ENCODE measurements around the gene SLAMF9. TPM values are rescaled to one million over a fixed set of nuclear protein-coding genes. Genes with fewer than 3 reads are reported as not detected.

The SLAMF9 gene
- total and polyA plus RNA-seq, 3 experiments from 2014 or later = not detected

GRCh38 chr1:159943278-159943640 lies 10.8 kb downstream of the SLAMF9 start:
- ChIA-PET POLR2A (no interaction called here), CTCF (no interaction called here)
- peaks cover 6% of the 10 kb centered on the region for H3K4me1 ChIP-seq (ENCODE audit: insufficient read depth, low read length)
- H3K4me3 Mint-ChIP-seq = no peak overlapping the region
- H3K4me1 Mint-ChIP-seq = peaks cover 8 to 10% (median 10%) of the 10 kb centered on the region in 3 donors
- peaks cover 30 to 40% of the 10 kb centered on the region in 2 donors for H3K27me3 Mint-ChIP-seq
- H3K27ac ChIP-seq (ENCODE audit: low read depth, low read length) = no peak overlapping the region
- no peaks in the 10 kb centered on the region for H3K9me3 ChIP-seq (ENCODE audit: low read length)
- no peaks in the 10 kb centered on the region for H3K36me3 ChIP-seq (ENCODE audit: insufficient read depth, low read length)
- peaks cover 0 to 5% (median 0%) of the 10 kb centered on the region in 3 donors for H3K36me3 Mint-ChIP-seq
- no peak overlapping the region for H3K27ac Mint-ChIP-seq
- H3K27me3 ChIP-seq (ENCODE audit: insufficient read depth, low read length, poor library complexity, severe bottlenecking) = peaks cover 25% of the 10 kb centered on the region
- H3K9me3 Mint-ChIP-seq = no peaks in the 10 kb centered on the region
- H3K4me3 ChIP-seq (ENCODE audit: low read length) = no peak overlapping the region
- DNase-seq = no peak

- no peak overlapping the region for H3K27ac Mint-ChIP-seq
- Histone ChIP-seq H3K9me3 (ENCODE audit: low read length) (no peaks in the 10 kb centered on the region), H3K36me3 (ENCODE audit: insufficient read depth, low read length) (no peaks in the 10 kb centered on the region), H3K4me3 (ENCODE audit: low read length) (no peak overlapping the region), H3K27ac (ENCODE audit: low read depth, low read length) (no peak overlapping the region), H3K27me3 (ENCODE audit: insufficient read depth, low read length, poor library complexity, severe bottlenecking) (peaks cover 25% of the 10 kb centered on the region), H3K4me1 (ENCODE audit: insufficient read depth, low read length) (peaks cover 6% of the 10 kb centered on the region)
- DNase-seq = no peak
- H3K27me3 Mint-ChIP-seq = peaks cover 33 to 40% of the 10 kb centered on the region in 2 donors
- H3K9me3 Mint-ChIP-seq = no peaks in the 10 kb centered on the region
- CTCF ChIA-PET = no interaction called here
- POLR2A ChIA-PET = no interaction called here
- no peak overlapping the region for H3K4me3 Mint-ChIP-seq
- peaks cover 8 to 10% (median 10%) of the 10 kb centered on the region in 3 donors for H3K4me1 Mint-ChIP-seq
- peaks cover 0 to 5% (median 0%) of the 10 kb centered on the region in 3 donors for H3K36me3 Mint-ChIP-seq
These were observed 11.3 kb downstream of the SLAMF9 start for GRCh38 chr1:159942632-159943277.

GRCh38 chr1:159941591-159942560 lies 12.2 kb downstream of the SLAMF9 start:
- Mint-ChIP-seq H3K27me3 (peaks cover 33 to 40% of the 10 kb centered on the region in 2 donors), H3K4me1 (peaks cover 8 to 10% (median 10%) of the 10 kb centered on the region in 3 donors)
- H3K9me3 ChIP-seq (ENCODE audit: low read length) = no peaks in the 10 kb centered on the region

GRCh38 chr1:159941141-159941540 lies 12.9 kb downstream of the SLAMF9 start:
- peaks cover 25% of the 10 kb centered on the region for H3K27me3 ChIP-seq (ENCODE audit: insufficient read depth, low read length, poor library complexity, severe bottlenecking)

More at GRCh38 chr1:159941591-159942560, 12.2 kb downstream of the SLAMF9 start:
- Histone ChIP-seq H3K27ac (ENCODE audit: low read depth, low read length) (no peak overlapping the region), H3K4me1 (ENCODE audit: insufficient read depth, low read length) (peaks cover 6% of the 10 kb centered on the region), H3K36me3 (ENCODE audit: insufficient read depth, low read length) (no peaks in the 10 kb centered on the region), H3K4me3 (ENCODE audit: low read length) (no peak overlapping the region), H3K27me3 (ENCODE audit: insufficient read depth, low read length, poor library complexity, severe bottlenecking) (peaks cover 25% of the 10 kb centered on the region)
- DNase-seq = no peak
- H3K4me3 Mint-ChIP-seq = no peak overlapping the region
- no peaks in the 10 kb centered on the region for H3K9me3 Mint-ChIP-seq
- H3K36me3 Mint-ChIP-seq = peaks cover 0 to 5% (median 0%) of the 10 kb centered on the region in 3 donors
- ChIA-PET POLR2A (no interaction called here), CTCF (interaction anchor here (2.8 kb wide), 1 partner anchor 65 kb away, joined by 21 read pairs; no protein-coding TSS in a partner anchor)
- no peak overlapping the region for H3K27ac Mint-ChIP-seq

GRCh38 chr1:159940006-159940620 lies 13.9 kb downstream of the SLAMF9 start:
- no peak overlapping the region for H3K4me3 ChIP-seq (ENCODE audit: low read length)
- H3K27ac ChIP-seq (ENCODE audit: low read depth, low read length) = no peak overlapping the region
- H3K4me3 Mint-ChIP-seq = no peak overlapping the region
- H3K27ac Mint-ChIP-seq = no peak overlapping the region
- H3K4me1 ChIP-seq (ENCODE audit: insufficient read depth, low read length) = peaks cover 12% of the 10 kb centered on the region
- H3K36me3 Mint-ChIP-seq = peaks cover 0 to 5% (median 0%) of the 10 kb centered on the region in 3 donors
- H3K36me3 ChIP-seq (ENCODE audit: insufficient read depth, low read length) = no peaks in the 10 kb centered on the region
- peaks cover 33 to 36% of the 10 kb centered on the region in 2 donors for H3K27me3 Mint-ChIP-seq
- ChIA-PET POLR2A (interaction anchor here (0.6 kb wide), 1 partner anchor 41 kb away, joined by 3 read pairs; no protein-coding TSS in a partner anchor), CTCF (interaction anchor here (1.2 to 8.0 kb wide), 4 partner anchors 10 to 140 kb away, joined by 3 to 55 read pairs (median 12); partner anchors contain the start of gene TAGLN2)
- peaks cover 23% of the 10 kb centered on the region for H3K27me3 ChIP-seq (ENCODE audit: insufficient read depth, low read length, poor library complexity, severe bottlenecking)
- H3K9me3 ChIP-seq (ENCODE audit: low read length) = no peaks in the 10 kb centered on the region
- no peak for DNase-seq
- H3K4me1 Mint-ChIP-seq = peaks cover 10 to 11% (median 11%) of the 10 kb centered on the region in 3 donors
- no peaks in the 10 kb centered on the region for H3K9me3 Mint-ChIP-seq

More at GRCh38 chr1:159941141-159941540, 12.9 kb downstream of the SLAMF9 start:
- H3K9me3 ChIP-seq (ENCODE audit: low read length) = no peaks in the 10 kb centered on the region
- Mint-ChIP-seq H3K27ac (peak overlapping the region in 1 of 8 donors; percentile 73), H3K4me3 (no peak overlapping the region), H3K27me3 (peaks cover 38 to 39% of the 10 kb centered on the region in 2 donors), H3K36me3 (peaks cover 0 to 5% (median 0%) of the 10 kb centered on the region in 3 donors), H3K9me3 (no peaks in the 10 kb centered on the region), H3K4me1 (peaks cover 12 to 15% (median 15%) of the 10 kb centered on the region in 3 donors)
- H3K4me1 ChIP-seq (ENCODE audit: insufficient read depth, low read length) = peaks cover 13% of the 10 kb centered on the region
- no peak for DNase-seq
- ChIA-PET POLR2A (no interaction called here), CTCF (interaction anchor here (2.8 kb wide), 1 partner anchor 66 kb away, joined by 21 read pairs; no protein-coding TSS in a partner anchor)
- H3K4me3 ChIP-seq (ENCODE audit: low read length) = no peak overlapping the region
- H3K27ac ChIP-seq (ENCODE audit: low read depth, low read length) = no peak overlapping the region
- H3K36me3 ChIP-seq (ENCODE audit: insufficient read depth, low read length) = no peaks in the 10 kb centered on the region

- H3K4me3 ChIP-seq (ENCODE audit: low read length) = no peak overlapping the region
- ChIA-PET CTCF (interaction anchor here (1.2 to 8.0 kb wide), 4 partner anchors 9 to 139 kb away, joined by 3 to 55 read pairs (median 12); partner anchors contain the start of gene TAGLN2), POLR2A (interaction anchor here (0.6 kb wide), 1 partner anchor 40 kb away, joined by 3 read pairs; no protein-coding TSS in a partner anchor)
- Mint-ChIP-seq H3K4me3 (no peak overlapping the region), H3K4me1 (peaks cover 5 to 8% (median 6%) of the 10 kb centered on the region in 3 donors), H3K27ac (peak overlapping the region in 1 of 8 donors; percentile 61), H3K36me3 (peaks cover 0 to 5% (median 0%) of the 10 kb centered on the region in 3 donors), H3K27me3 (peaks cover 28 to 32% of the 10 kb centered on the region in 2 donors), H3K9me3 (no peaks in the 10 kb centered on the region)
- no peak overlapping the region for H3K27ac ChIP-seq (ENCODE audit: low read depth, low read length)
- H3K36me3 ChIP-seq (ENCODE audit: insufficient read depth, low read length) = no peaks in the 10 kb centered on the region
- DNase-seq = no peak
- peaks cover 20% of the 10 kb centered on the region for H3K27me3 ChIP-seq (ENCODE audit: insufficient read depth, low read length, poor library complexity, severe bottlenecking)
- no peaks in the 10 kb centered on the region for H3K9me3 ChIP-seq (ENCODE audit: low read length)
- peaks cover 9% of the 10 kb centered on the region for H3K4me1 ChIP-seq (ENCODE audit: insufficient read depth, low read length)
These were observed 14.4 kb downstream of the SLAMF9 start for GRCh38 chr1:159939678-159940002.

- ChIA-PET POLR2A (no interaction called here), CTCF (interaction anchor here (1.0 to 8.0 kb wide), 6 partner anchors 9 to 139 kb away, joined by 3 to 55 read pairs (median 4); partner anchors contain the start of gene TAGLN2)
- no peaks in the 10 kb centered on the region for H3K9me3 ChIP-seq (ENCODE audit: low read length)
- peaks cover 15% of the 10 kb centered on the region for H3K27me3 ChIP-seq (ENCODE audit: insufficient read depth, low read length, poor library complexity, severe bottlenecking)
- Mint-ChIP-seq H3K27me3 (peaks cover 23 to 27% of the 10 kb centered on the region in 2 donors), H3K36me3 (peaks cover 0 to 5% (median 0%) of the 10 kb centered on the region in 3 donors), H3K4me3 (no peak overlapping the region), H3K4me1 (peaks cover 5 to 8% (median 5%) of the 10 kb centered on the region in 3 donors), H3K9me3 (no peaks in the 10 kb centered on the region), H3K27ac (peak overlapping the region in 3 of 8 donors; percentile 6 to 61 (median 25))
- DNase-seq = no peak
- no peak overlapping the region for H3K27ac ChIP-seq (ENCODE audit: low read depth, low read length)
- H3K36me3 ChIP-seq (ENCODE audit: insufficient read depth, low read length) = no peaks in the 10 kb centered on the region
- H3K4me3 ChIP-seq (ENCODE audit: low read length) = no peak overlapping the region
- peaks cover 9% of the 10 kb centered on the region for H3K4me1 ChIP-seq (ENCODE audit: insufficient read depth, low read length)
These were observed 14.9 kb downstream of the SLAMF9 start for GRCh38 chr1:159938905-159939677.

All from CD8-positive, alpha-beta memory T cell (primary cell).